GM06990 (cell line): ENCODE results near the gene INHBB.

Source experiments
- DNase-seq: peaks from one replicate; pipeline ENCODE4 v3.0.0-alpha.2; 2011; ENCODE audit not compliant: insufficient read length; ENCODE audit errors: extremely low read depth
- H3K27me3 ChIP-seq: replicated peaks from 2 replicates; pipeline ENCODE4 v1.6.0; 2011; ENCODE audit warnings: low read length; ENCODE audit not compliant: control insufficient read depth, insufficient read depth
- H3K36me3 ChIP-seq: 2 replicates; pipeline ENCODE4 v1.5.1; 2011; ENCODE audit warnings: low read length; ENCODE audit not compliant: control insufficient read depth, insufficient read depth
- H3K4me3 ChIP-seq: replicated peaks from 2 replicates; pipeline ENCODE4 v1.5.1; 2011; ENCODE audit warnings: low read depth, mild to moderate bottlenecking, control low read depth, low read length
- CTCF ChIP-seq: IDR thresholded peaks from 2 replicates; pipeline ENCODE4 v1.5.1; 2011; ENCODE audit warnings: low read length, control low read depth, mild to moderate bottlenecking, inconsistent platforms; ENCODE audit not compliant: insufficient read depth, poor library complexity, severe bottlenecking

Gene INHBB

GRCh38 chr2:120399889-120400240 is 53.9 kb downstream of the INHBB start:
- H3K36me3 ChIP-seq, result no peaks in the 10 kb centered on the region
- TF ChIP-seq CTCF, result no peak
- no peak overlapping the region for H3K4me3 ChIP-seq
- peaks cover 4% of the 10 kb centered on the region; the same call in 1 of the 2 replicates for H3K27me3 ChIP-seq
- DNase-seq, result no peak

GRCh38 chr2:120400551-120400950 is 54.6 kb downstream of the INHBB start:
- TF ChIP-seq CTCF, result no peak
- no peak for DNase-seq
- H3K36me3 ChIP-seq, result no peaks in the 10 kb centered on the region
- no peaks in the 10 kb centered on the region; the same call in 1 of the 2 replicates for H3K27me3 ChIP-seq
- no peak overlapping the region for H3K4me3 ChIP-seq
